Omental fat pad (tissue), 4 donors: ENCODE results near the gene DUSP7. TPM values are rescaled to one million over a fixed set of nuclear protein-coding genes. Genes with fewer than 3 reads are reported as not detected.

Experiments used
- ATAC-seq: fragments of 150-250 bp; one replicate; pipeline ENCODE4 v1.9.1; 2016; ENCODE audit warnings: mild to moderate bottlenecking, moderate library complexity; ENCODE audit not compliant: low FRiP score
- DNase-seq: peaks from one replicate; pipeline ENCODE4 v3.0.0-alpha.2; 2019; ENCODE audit warnings: low spot score
- total RNA-seq, 4 donors: library from RNA; depleted of rRNA; stranded (reverse); fragments of >200 nt; gene quantifications; one replicate each; pipeline ENCODE4 v1.1.0, GENCODE V29; 2016
- TF ChIP-seq, protein P1 (sequence below), 3 donors: fragments of 450-650 bp; IDR thresholded peaks; one replicate each; pipeline ENCODE4 v1.5.1; 2016 to 2017; ENCODE audit warnings: antibody characterized with exemption in 3 of 3, mild to moderate bottlenecking in 3 of 3, moderate library complexity in 2 of 3

The DUSP7 gene
- total RNA-seq, 4 donors from 2014 or later, result 5.5 to 22.2 (median 16.8) TPM

DNA sequence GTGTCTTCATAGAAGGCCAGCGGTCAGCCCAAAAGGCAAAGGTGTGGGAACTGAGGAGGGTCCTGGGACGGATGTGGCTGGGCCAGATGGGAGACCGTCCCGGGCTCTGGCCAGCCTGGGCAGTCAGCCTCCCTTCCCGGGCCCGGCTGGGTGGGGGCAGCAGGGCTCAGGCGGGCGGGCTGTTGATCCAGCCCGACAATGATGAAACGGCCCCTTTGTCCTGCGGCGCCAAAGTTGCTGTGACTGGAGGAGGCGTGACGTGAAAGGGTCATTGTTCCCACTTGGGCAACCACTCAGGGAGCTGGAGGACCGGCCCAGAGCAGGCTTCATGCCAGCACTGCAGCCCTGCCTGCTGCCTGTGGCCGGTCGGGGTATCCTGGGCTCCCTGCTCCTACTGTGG, 16.5 kb downstream of the DUSP7 start:
- TF ChIP-seq, protein P1, sequence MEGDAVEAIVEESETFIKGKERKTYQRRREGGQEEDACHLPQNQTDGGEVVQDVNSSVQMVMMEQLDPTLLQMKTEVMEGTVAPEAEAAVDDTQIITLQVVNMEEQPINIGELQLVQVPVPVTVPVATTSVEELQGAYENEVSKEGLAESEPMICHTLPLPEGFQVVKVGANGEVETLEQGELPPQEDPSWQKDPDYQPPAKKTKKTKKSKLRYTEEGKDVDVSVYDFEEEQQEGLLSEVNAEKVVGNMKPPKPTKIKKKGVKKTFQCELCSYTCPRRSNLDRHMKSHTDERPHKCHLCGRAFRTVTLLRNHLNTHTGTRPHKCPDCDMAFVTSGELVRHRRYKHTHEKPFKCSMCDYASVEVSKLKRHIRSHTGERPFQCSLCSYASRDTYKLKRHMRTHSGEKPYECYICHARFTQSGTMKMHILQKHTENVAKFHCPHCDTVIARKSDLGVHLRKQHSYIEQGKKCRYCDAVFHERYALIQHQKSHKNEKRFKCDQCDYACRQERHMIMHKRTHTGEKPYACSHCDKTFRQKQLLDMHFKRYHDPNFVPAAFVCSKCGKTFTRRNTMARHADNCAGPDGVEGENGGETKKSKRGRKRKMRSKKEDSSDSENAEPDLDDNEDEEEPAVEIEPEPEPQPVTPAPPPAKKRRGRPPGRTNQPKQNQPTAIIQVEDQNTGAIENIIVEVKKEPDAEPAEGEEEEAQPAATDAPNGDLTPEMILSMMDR (IDR thresholded peaks at IDR 0.05), result no peak

GRCh38 chr3:52039426-52039825, 16.9 kb downstream of the DUSP7 start:
- TF ChIP-seq, protein P1 (IDR thresholded peaks at IDR 0.05), result no peak
- ATAC-seq (no peak), DNase-seq (no peak)

More for the DNA sequence above, 16.5 kb downstream of the DUSP7 start:
- DNase-seq, result no peak
- peak; percentile 33 for ATAC-seq

DNA sequence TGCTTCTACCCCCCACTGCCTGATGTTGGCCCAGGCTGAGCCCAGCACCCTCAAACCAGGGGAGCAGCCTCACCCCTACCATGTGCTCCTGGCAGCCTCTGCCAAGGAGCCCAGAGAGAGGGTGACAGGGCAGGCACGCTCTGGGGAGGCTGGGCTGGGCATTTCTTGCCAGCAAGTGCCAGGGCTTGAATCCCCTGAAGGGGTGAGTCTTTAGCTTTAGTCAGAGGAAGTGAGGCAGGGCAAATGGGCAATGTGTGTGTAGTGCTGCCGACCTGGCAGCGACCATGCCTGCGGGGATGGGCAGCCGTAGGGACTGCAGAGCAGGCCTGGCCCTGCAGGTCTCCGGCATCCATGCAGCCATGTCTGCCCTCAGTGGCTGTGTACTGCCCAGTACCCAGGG, 18.1 kb downstream of the DUSP7 start:
- no peak for ATAC-seq
- TF ChIP-seq, protein P1 (IDR thresholded peaks at IDR 0.05), result no peak

GRCh38 chr3:52037291-52037690, 19.1 kb downstream of the DUSP7 start:
- DNase-seq (no peak), ATAC-seq (no peak)
- TF ChIP-seq, protein P1 (IDR thresholded peaks at IDR 0.05), result no peak

More for the DNA sequence above, 18.1 kb downstream of the DUSP7 start:
- DNase-seq, result no peak

- ATAC-seq (no peak), DNase-seq (no peak)
- TF ChIP-seq, protein P1 (IDR thresholded peaks at IDR 0.05), result no peak
These were observed 19.5 kb downstream of the DUSP7 start for GRCh38 chr3:52036829-52037228.

GRCh38 chr3:52036222-52036694, 20.1 kb downstream of the DUSP7 start:
- DNase-seq, result no peak
- TF ChIP-seq, protein P1 (IDR thresholded peaks at IDR 0.05), result no peak
- no peak for ATAC-seq

GRCh38 chr3:52034651-52035050, 21.7 kb downstream of the DUSP7 start:
- TF ChIP-seq, protein P1 (IDR thresholded peaks at IDR 0.05), result no peak
- ATAC-seq (no peak), DNase-seq (no peak)
